DMS153 treated with DMSO at 0.1 percent for 48 hours (cell line): ENCODE data around the gene EYA2.

Experiments used
- DNase-seq: peaks from one replicate; lab custom pipeline; 2025; ENCODE audit not compliant: unreplicated experiment; lab: John Stamatoyannopoulos, UW

EYA2 gene

DNA sequence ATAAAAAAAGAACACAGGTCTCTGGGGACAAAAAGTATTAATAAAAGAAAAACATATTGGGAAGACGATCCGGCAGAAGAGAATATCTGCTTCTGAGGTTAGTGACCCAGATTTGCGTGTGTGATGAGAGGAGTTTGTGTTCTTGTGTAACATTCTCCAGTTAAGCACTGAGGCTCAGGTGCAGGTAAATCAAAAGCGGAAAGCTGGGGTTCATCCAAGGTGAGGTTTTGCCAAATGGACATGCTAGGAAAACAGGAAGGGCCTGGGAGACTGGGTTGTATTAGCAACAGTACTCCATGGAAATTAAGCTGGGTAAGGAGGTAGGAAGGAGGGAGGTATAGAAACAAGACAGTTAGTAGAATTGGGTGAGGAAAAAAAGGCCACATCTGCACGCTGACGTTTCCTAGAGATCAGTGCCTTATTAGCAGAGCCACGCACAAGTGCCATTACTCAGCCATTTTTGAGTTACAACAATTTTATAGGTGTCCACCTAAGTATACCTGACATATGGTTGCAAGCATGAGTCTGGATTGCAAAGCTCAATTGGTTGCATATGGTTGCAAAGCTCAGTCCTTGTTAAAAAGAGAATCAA lies 322.3 kb downstream of the EYA2 start:
- DNase-seq: no peak

DNA sequence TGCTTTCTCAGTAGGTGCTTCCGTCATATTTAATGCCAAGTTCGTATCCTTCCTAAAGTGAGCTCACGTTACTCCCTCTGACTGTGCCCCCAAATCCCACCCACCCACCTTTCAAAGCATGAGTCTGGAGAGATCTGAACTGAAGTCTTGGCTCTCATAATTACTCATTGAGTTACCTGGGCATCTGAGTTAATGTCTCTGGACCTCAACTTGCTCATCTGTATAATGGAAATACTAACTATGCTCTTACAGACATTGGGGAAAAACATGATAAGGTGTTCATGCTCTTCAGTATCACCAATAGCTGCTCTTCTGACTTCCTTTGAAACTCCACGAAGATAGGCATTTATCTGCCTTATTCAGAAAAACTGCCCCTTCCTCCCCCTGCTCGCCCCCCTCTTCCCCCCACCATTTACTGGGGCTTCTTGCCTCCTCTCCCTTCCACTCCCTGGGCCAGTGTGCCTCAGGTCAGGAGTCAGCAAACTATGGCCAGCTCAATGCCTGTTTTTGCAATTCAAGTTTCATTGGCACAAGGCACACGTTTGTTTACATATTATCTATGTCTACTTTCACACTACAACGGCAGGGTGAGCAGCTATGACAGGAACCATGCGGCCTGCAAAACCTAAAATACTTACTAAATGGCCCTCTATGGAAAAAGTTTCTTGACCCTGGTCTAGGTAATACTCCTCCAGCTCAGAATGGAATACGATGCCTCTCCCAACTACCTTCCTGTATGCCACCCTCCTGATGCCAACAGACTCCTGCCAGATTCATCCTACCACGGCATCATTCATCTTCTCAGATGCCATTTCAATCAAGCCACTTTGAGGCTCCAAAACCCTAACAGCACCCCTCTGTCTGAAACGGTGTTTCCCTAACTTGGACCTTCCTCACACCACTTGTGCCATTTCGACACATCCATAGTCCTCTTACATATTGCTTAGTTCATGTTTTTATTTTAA lies 323.1 kb downstream of the EYA2 start:
- DNase-seq: no peak

DNA sequence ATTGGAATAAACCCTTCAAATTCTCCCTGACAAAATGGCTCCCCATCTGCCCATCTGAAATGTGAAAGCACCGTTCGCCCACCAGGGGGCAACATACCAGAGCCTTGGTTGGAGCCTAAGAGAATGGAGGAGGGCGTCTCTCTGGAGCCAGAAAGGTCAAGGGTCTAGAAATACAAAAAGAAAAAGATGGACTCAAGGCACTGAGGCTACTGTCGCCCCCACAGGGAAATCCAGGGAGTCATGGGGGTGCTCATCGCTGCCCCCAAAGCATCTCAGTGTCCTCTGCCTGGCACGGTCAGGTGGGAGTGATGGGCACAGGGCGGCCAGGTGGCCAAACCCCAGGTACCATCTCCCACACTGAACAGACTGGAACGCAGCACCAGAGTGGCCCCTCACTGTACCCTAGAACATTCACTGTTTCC lies 325.5 kb downstream of the EYA2 start:
- no peak for DNase-seq

- DNase-seq: no peak
Observed at GRCh38 chr20:47221036-47221625, 326.5 kb downstream of the EYA2 start.

GRCh38 chr20:47222468-47223119 lies 328.0 kb downstream of the EYA2 start:
- no peak for DNase-seq

- DNase-seq: no peak
Observed at GRCh38 chr20:47223896-47224295, 329.3 kb downstream of the EYA2 start.

- DNase-seq: no peak
Observed at GRCh38 chr20:47224300-47224791, 329.7 kb downstream of the EYA2 start.

- DNase-seq: no peak
Observed at GRCh38 chr20:47224857-47225256, 330.2 kb downstream of the EYA2 start.

GRCh38 chr20:47225458-47225857 lies 330.8 kb downstream of the EYA2 start:
- no peak for DNase-seq

DNA sequence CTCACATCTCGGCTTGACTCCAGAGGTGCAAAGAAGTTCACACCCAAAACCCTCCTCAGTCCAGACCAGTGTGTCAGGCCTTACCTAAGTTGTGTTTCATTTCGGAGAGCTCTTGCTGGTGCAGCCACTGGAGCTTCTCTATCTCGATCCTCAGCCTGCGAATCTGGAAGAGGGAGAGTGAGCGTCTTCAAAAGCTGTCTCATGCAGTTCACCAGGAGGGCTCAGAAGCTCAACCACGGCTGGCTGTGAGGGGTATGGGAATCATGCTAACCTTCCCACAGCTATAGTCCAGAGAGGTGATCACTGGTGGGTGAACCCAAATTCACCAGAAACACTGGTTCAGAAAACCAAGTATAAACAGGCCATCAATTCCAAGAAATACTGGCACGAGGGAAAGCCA lies 332.5 kb downstream of the EYA2 start:
- no peak for DNase-seq

- no peak for DNase-seq
Observed at GRCh38 chr20:47227576-47227975, 332.9 kb downstream of the EYA2 start.

- DNase-seq: no peak
Observed at GRCh38 chr20:47228654-47229053, 334.0 kb downstream of the EYA2 start.

DNA sequence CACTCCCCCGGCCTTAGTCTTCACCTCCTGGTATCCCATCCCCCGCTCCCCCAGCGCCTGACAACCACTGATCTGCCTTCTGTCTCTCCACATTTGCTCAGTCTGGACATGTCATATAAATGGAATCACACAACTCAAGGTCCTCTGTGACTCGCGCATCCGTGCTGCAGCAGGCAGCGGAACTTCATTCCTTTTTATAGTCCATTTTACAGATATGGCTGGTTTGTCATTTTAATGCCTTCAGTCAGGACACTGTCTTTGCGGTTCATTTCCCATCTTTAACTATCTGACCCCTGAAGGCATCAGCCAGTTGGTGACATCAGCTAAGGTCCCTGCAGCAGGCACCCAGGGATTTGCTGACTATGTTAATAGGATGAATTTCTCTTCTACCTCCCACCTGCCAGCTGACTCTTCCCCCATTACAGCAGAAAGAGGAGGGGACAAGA lies 336.2 kb downstream of the EYA2 start:
- no peak for DNase-seq

- DNase-seq: no peak
Observed at GRCh38 chr20:47231382-47232039, 336.9 kb downstream of the EYA2 start.

DNA sequence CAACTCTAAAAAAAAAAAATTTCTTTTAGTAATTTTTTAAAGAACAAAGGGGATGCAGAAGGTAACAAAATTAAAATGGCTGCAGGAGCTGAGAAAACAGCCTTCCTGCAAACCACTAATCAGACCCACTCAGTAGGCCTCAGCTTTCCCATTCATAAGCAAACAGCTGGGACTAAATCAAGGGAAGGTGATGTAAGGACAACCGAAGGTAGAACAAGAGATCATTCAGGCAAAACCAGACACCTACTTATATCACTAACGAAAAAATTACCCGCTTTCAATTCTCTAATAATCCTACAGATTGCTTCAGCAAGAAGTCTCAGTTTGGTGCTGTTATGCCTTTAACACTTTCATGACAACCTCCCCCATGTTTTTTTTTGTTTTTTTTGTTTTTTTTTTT lies 337.9 kb downstream of the EYA2 start:
- no peak for DNase-seq

DNA sequence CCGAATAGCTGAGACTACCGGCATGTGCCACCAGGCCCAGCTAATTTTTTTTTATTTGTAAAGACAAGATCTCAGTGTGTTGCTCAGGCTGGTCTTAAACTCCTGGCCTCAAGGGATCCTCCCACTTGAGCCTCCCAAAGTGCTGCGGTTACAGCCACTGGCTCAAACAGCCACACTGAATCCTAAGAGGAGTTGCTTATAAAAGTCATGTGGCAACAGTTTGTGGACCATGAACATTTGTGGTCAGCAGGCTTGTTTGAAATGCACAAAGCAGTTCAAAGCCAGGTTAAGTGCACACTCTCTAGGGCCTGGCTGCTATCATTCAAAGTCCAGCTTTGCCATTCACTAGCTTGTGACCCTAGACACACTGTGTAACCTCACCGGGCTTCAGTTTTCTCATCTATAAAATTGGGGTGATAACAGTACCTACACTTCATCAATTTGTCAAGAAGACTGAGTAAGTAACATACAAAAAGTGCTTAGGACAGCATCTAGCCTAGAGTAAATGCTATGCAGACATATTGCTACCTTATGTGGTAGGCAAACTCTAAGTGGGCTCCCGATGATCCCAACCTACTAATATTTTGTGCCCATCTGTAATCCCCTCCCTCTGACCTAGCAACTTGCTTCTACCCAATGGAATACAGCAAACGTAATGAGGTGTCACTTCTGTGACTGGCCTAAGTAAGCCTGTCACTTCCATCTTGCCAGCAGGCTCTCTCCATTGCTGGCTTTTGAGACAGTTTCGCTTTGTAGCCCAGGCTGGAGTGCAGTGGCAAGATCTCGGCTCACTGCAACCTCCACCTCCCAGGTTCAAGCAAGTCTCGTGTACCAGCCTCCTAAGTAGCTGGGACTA lies 338.9 kb downstream of the EYA2 start:
- DNase-seq: no peak

DNA sequence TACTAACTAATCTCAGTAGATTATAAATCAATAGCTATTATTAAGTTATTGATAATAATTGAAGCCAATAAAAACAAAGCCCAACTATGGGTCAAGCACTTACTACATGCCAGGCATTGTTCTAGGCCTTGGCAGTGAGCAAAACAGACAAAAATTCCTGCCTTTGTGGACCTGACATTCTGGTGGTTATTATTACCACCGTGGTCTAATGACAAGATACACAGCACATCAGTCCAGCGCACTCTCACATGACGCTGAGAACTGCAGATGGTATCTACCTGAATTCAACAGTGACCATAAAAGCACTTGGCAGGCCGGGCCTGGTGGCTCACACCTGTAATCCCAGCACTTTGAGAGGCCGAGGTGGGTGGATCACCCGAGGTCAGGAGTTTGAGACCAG lies 340.5 kb downstream of the EYA2 start:
- DNase-seq: no peak

DNA sequence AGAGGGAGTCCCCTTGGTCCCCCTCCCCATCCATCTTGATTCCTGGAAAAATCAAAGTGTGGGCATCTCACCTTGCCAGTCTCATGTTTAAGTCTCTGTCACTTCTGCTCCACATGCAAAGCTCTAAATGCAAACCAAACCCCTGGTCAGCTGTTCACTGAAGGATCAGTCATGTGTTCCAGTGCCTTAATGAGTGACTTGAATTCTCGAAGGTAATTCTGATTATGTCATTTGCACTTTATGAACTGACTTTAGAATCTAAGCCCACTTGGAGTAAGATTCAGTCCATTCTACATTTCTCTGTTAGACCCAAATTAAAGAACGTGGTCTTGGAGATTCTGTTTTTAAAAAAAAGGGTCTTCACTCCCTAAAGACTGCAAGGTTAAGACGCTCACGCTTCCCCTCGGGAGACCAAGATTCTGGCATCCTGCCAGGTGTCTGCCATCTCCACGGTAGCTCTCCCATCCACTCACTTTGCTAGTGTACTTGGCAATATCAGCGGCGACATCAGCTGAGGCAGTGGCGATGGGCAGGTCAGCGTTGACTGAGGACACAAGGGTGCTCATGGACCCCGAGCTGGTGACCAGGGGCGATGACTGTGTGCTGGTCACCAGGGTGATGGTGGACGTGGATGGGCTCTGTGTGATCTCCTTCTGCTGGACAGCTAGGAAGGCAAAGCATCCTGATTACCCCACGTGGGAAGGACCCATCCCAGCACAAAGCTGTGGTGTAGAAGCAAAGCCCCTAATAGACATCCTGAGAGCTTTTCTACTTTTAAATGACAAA lies 341.4 kb downstream of the EYA2 start:
- no peak for DNase-seq

GRCh38 chr20:47236639-47236900 lies 341.9 kb downstream of the EYA2 start:
- no peak for DNase-seq
